ENCODE measurements around the gene ABCC11. TPM values are rescaled to one million over a fixed set of nuclear protein-coding genes. Genes with fewer than 3 reads are reported as not detected.

The ABCC11 gene
- total RNA-seq, 1 experiment from 2014 or later = 0.34 TPM

GRCh38 chr16:48133455-48134211 is 113.7 kb downstream of the ABCC11 start:
- Histone ChIP-seq H3K9me3 (no peaks in the 10 kb centered on the region), H3K4me1 (no peaks in the 10 kb centered on the region), H3K27me3 (replicated peaks; ENCODE audit: control insufficient read depth, insufficient read depth, low read length) (no peaks in the 10 kb centered on the region), H3K4me3 (ENCODE audit: low read depth, low read length) (no peak overlapping the region), H3K36me3 (ENCODE audit: control insufficient read depth, insufficient read depth, low read length) (no peaks in the 10 kb centered on the region)
- ChIA-PET POLR2A (no interaction called here), CTCF (no interaction called here)
- no TSS peak for BruUV-seq (replicated peaks)
- H3K4me1 Mint-ChIP-seq (ENCODE audit: low read depth, unreplicated experiment) = no peaks in the 10 kb centered on the region
- H3K4me3 Mint-ChIP-seq (ENCODE audit: unreplicated experiment) = no peak overlapping the region
- H3K9me3 Mint-ChIP-seq (ENCODE audit: unreplicated experiment) = no peaks in the 10 kb centered on the region
- TF ChIP-seq CTCF (IDR thresholded peaks at IDR 0.05; ENCODE audit: insufficient read depth in 1 of 2, low read depth in 1 of 2, low read length in 1 of 2, severe bottlenecking in 1 of 2, unreplicated experiment in 1 of 2) = no peak
- H3K36me3 Mint-ChIP-seq (ENCODE audit: insufficient read depth, unreplicated experiment) = no peaks in the 10 kb centered on the region
- H3K27me3 Mint-ChIP-seq (ENCODE audit: insufficient read depth, unreplicated experiment) = no peaks in the 10 kb centered on the region
- intact Hi-C loops (cut with micrococcal nuclease; ENCODE audit: unreplicated experiment) = no loop called here
- H3K27ac Mint-ChIP-seq (ENCODE audit: unreplicated experiment) = no peak overlapping the region
- DNase-seq = no peak

- BruUV-seq (replicated peaks) = no TSS peak
- Histone ChIP-seq H3K9me3 (no peaks in the 10 kb centered on the region), H3K36me3 (ENCODE audit: control insufficient read depth, insufficient read depth, low read length) (no peaks in the 10 kb centered on the region), H3K4me1 (no peaks in the 10 kb centered on the region), H3K4me3 (ENCODE audit: low read depth, low read length) (no peak overlapping the region), H3K27me3 (replicated peaks; ENCODE audit: control insufficient read depth, insufficient read depth, low read length) (no peaks in the 10 kb centered on the region)
- no peak overlapping the region for H3K4me3 Mint-ChIP-seq (ENCODE audit: unreplicated experiment)
- intact Hi-C loops (cut with micrococcal nuclease; ENCODE audit: unreplicated experiment) = no loop called here
- TF ChIP-seq CTCF (IDR thresholded peaks at IDR 0.05; ENCODE audit: insufficient read depth in 1 of 2, low read depth in 1 of 2, low read length in 1 of 2, severe bottlenecking in 1 of 2, unreplicated experiment in 1 of 2) = no peak
- no peaks in the 10 kb centered on the region for H3K4me1 Mint-ChIP-seq (ENCODE audit: low read depth, unreplicated experiment)
- POLR2A ChIA-PET = no interaction called here
- no peak overlapping the region for H3K27ac Mint-ChIP-seq (ENCODE audit: unreplicated experiment)
- H3K36me3 Mint-ChIP-seq (ENCODE audit: insufficient read depth, unreplicated experiment) = no peaks in the 10 kb centered on the region
- no peaks in the 10 kb centered on the region for H3K9me3 Mint-ChIP-seq (ENCODE audit: unreplicated experiment)
- no peak for DNase-seq
- CTCF ChIA-PET = no interaction called here
- H3K27me3 Mint-ChIP-seq (ENCODE audit: insufficient read depth, unreplicated experiment) = no peaks in the 10 kb centered on the region
Measured at GRCh38 chr16:48132696-48133095, 114.6 kb downstream of the ABCC11 start.

- POLR2A ChIA-PET = no interaction called here
- Mint-ChIP-seq H3K27ac (ENCODE audit: unreplicated experiment) (no peak overlapping the region), H3K4me1 (ENCODE audit: low read depth, unreplicated experiment) (no peaks in the 10 kb centered on the region), H3K9me3 (ENCODE audit: unreplicated experiment) (no peaks in the 10 kb centered on the region), H3K36me3 (ENCODE audit: insufficient read depth, unreplicated experiment) (no peaks in the 10 kb centered on the region), H3K27me3 (ENCODE audit: insufficient read depth, unreplicated experiment) (no peaks in the 10 kb centered on the region), H3K4me3 (ENCODE audit: unreplicated experiment) (no peak overlapping the region)
- no peak for TF ChIP-seq CTCF (IDR thresholded peaks at IDR 0.05; ENCODE audit: insufficient read depth in 1 of 2, low read depth in 1 of 2, low read length in 1 of 2, severe bottlenecking in 1 of 2, unreplicated experiment in 1 of 2)
- no TSS peak for BruUV-seq (replicated peaks)
- no peak overlapping the region for H3K4me3 ChIP-seq (ENCODE audit: low read depth, low read length)
- no peaks in the 10 kb centered on the region for H3K27me3 ChIP-seq (replicated peaks; ENCODE audit: control insufficient read depth, insufficient read depth, low read length)
- CTCF ChIA-PET = no interaction called here
- H3K4me1 ChIP-seq = no peaks in the 10 kb centered on the region
- H3K9me3 ChIP-seq = no peaks in the 10 kb centered on the region
- H3K36me3 ChIP-seq (ENCODE audit: control insufficient read depth, insufficient read depth, low read length) = no peaks in the 10 kb centered on the region
- intact Hi-C loops (cut with micrococcal nuclease; ENCODE audit: unreplicated experiment) = no loop called here
- DNase-seq = no peak
Measured at GRCh38 chr16:48131201-48131935, 116.0 kb downstream of the ABCC11 start.
